ENCODE measurements around the gene CDCP1.

- TF ChIP-seq, protein P1, sequence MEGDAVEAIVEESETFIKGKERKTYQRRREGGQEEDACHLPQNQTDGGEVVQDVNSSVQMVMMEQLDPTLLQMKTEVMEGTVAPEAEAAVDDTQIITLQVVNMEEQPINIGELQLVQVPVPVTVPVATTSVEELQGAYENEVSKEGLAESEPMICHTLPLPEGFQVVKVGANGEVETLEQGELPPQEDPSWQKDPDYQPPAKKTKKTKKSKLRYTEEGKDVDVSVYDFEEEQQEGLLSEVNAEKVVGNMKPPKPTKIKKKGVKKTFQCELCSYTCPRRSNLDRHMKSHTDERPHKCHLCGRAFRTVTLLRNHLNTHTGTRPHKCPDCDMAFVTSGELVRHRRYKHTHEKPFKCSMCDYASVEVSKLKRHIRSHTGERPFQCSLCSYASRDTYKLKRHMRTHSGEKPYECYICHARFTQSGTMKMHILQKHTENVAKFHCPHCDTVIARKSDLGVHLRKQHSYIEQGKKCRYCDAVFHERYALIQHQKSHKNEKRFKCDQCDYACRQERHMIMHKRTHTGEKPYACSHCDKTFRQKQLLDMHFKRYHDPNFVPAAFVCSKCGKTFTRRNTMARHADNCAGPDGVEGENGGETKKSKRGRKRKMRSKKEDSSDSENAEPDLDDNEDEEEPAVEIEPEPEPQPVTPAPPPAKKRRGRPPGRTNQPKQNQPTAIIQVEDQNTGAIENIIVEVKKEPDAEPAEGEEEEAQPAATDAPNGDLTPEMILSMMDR (conservative IDR thresholded peaks at IDR 0.05) = no peak
- no peak for TF ChIP-seq EZH2 (IDR thresholded peaks at IDR 0.05; ENCODE audit: low read depth)
Measured at GRCh38 chr3:45043728-45044299, 102.4 kb downstream of the CDCP1 start.

Data from PC-9 (cell line).